HG02943 (cell line): ENCODE results near the gene CDH4.

Source experiments
- ATAC-seq: cut with Tn5 transposase; IDR thresholded peaks from one replicate; pipeline ENCODE4 v1.9.1; 2021; ENCODE audit warnings: mild to moderate bottlenecking, low read depth, moderate library complexity; ENCODE audit not compliant: unreplicated experiment

The CDH4 gene

DNA sequence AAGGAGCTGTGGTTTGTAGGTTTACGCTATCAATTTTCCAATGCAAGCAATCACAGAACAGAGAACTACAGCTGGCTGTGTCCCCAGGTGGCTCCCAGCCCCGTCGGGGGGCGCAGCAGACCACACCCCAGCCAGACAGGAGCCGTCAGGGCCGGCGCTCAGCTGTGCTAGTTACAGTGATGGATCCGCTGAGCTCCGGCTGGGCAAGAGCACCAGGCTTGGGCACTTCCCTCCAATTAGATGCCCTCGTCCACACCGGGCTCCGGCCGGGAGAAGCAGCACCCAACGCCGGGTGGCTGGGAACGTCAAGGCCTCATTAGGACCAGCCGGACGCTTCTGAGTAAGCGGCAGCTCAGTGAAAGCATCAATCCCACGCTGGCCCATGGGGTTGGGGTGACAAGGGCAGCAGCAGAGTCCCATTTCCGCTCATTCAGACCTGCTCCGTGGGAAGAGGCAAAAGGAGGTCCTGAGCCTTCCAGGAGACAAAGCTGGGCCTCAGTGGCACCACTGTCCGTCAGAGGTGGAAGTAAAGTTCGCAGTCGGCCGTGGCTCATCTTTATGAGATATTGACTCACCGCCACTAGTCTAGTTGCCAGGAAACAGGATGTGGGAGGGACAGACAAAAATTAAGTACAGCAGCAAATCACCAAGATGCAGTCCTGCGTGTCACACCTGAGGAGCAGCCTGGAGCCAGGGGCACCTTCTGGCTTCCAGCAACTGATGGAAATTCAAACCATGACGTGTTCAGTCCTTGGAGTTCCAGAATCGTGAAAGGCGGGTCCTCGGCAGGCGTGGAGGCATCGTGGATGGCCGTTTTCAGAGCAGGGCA lies 649.5 kb downstream of the CDH4 start:
- no peak for ATAC-seq

DNA sequence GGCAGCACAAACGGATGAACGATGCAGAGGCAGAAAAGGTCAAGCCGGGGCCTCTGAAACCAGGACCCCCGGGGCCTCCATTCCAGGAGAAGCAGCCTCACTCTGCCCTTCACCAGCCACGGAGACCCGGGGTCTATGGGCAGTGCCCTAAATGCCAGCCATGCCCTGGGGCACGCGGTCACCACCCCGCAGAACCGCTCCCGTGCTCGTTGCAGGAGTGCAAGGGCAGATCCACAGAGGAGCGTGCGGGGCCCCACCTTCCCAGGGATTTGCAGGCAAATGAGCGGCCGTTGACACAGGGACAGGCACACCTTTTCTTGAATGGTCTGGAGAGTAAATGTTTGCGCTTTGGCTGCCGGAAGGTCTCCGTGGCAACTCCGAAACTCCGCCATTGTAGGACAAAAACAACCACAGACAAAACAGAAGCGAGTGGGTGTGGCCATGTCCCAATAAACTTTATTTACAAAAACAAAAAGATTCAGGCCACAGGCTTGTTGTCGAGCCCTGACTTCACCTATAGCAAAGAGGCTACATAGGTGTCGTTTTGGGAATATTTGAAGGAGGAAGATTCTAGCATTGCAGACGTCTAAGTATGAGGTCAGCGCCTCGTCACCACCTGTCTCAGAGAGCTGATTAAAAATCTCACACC lies 650.3 kb downstream of the CDH4 start:
- no peak for ATAC-seq

DNA sequence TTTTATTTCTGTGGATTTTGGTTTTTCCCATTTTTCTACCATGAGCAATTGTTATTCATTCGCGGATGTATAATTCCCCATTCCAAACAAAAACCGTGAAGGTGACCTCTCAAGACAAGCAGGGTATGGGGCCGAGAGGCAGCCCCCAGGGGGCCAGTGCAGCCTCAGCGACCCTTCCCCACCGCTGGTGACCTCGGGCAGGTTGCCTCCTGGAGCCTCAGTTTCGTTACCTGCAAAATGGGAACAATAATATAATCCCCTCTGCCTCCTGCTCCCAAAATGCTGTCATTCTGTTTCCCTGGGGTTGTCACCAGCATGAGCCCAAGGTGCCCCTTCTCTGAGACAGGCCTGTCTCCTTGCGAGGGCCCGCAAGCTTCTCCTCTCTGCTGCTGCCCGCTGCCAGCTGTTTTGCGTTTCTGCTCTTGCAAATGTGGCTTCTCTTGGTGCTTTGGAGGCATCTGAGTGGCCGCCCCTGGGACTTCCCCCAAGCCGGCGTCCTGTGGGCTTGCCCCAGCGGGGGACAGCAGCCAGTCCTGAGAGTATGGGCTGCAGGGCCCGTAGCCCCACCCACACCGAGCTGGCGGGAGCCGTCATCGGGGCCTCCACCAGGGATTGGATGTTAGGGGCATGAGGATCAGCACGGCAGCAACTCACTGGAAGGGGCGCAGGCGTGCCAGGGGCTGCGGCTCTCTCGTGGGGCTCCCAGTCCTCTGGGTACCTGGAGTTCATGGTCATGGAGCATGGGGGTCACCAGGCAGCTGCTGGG lies 651.7 kb downstream of the CDH4 start:
- no peak for ATAC-seq

DNA sequence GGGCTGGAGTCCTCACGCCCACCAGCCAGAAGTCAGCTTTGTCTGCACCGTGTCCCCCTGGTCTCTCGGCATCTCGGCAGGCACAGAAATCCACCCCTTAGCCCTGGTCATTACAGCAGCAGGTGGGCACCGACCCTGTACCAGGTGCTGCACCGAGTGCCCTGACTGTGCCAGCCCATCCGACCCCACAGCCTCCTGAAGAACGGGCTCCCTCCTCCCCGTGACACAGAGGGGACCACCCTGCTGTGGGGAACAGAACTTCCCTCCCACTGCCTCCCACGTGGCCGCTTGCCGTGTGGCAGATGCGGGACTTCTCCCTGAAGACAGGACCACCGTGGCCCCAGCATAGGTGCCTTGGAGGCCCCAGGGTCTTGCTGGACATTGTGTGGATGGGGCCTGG lies 652.4 kb downstream of the CDH4 start:
- no peak for ATAC-seq

GRCh38 chr20:61905781-61906523 lies 653.9 kb downstream of the CDH4 start:
- ATAC-seq = no peak

GRCh38 chr20:61907081-61907891 lies 655.2 kb downstream of the CDH4 start:
- ATAC-seq = no peak

DNA sequence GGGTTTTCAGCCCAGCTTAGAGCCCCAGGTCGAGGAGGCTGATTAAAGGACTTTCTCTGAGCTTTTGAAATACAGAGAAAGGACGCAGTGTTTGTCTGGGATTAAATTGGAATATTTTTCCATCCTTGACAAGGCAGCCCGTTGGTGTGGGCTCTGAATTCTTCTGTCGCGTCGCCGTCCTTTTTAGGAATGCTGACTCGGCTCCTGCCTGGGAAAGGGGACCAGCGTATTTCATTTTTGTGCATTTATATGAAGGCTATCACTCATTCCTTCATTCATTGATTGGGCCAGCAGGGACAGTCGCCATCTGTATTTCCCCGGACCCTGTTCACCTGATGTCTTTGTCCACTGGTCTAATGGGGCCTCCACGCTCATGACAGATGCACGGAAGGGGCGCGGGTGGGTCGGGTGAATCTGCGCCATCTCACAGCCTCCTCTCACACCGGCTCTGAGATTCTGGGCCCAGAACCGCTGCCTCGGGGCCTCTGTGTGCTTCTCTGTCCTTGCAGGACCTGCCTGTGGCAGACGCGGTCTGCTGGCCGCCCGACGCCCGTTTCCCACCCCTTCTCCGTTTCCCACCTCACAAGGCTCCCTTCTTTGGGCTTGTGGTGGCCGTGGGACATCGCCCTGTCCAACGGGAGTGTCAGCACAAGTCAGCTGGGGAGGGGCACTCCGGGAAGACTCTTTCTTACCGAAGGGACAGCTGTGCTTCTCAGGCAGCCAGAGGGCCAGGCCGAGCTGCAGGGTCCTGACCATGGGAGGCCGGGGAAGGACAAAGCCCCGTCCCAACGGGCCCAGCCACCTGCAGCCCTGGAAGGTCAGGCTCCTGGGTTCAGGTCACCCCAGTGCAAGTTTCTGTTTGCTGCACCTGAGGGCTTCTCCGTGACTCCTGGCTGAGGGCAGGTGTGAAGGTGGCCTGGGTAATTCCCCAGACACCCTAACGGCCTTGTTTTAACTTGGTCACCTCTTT lies 656.3 kb downstream of the CDH4 start:
- no peak for ATAC-seq

GRCh38 chr20:61909028-61909427 lies 657.0 kb downstream of the CDH4 start:
- ATAC-seq = no peak

DNA sequence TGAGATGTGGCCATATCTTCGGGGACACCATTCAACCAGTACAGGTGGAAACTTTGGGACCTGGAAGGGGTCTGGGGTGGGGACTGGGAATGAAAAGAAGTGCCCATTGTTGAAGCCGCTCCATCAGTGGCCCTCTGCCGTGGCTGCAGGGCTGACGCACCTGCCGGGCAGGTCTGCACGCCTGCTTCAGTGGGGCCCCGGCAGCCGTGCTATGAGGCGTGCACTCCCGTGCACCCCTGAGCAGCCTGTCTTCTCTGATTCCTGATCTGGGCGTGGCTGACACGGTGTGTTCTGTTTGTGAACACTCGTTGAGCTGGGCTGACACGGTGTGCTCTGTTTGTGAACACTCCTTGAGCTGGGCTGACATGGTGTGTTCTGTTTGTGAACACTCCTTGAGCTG lies 657.8 kb downstream of the CDH4 start:
- ATAC-seq = no peak

- ATAC-seq = no peak
These were observed 659.8 kb downstream of the CDH4 start for GRCh38 chr20:61911824-61912223.

DNA sequence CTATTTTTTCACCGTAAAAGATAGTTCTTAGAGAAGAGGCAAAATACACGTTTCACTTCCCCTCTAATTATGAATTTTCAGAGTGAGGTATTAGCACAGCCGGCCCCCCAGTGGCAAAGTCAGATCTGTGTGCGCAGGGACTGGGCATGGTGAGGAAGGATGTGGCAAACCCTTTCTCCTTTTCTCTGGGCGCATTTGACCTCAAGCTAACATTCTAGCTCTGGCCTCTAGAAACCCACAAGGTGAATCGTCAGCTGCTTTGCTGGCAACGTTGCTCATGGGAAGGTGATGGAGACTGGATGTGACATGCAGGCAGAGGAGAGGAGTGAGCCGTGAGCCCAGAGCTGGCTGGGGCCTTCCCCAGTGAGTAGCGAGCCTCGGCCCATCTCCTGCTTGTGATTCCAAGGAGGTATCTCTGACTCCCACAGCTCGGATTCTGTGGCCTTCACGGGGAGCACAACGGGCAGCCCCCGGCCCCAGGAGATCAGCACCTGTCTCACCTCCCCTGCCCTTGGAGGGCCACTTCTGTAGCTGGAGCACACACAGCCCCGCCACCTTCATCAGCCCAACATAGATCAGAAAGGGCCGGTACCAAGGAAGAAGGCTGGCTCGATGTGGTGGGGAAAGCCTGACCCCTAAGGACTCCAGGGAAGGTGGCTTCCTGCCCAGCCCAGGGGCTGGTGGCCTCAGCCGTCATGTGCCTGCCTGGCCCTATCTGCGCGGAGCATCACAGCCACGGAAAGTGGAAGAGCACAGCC lies 660.8 kb downstream of the CDH4 start:
- ATAC-seq = peak; percentile 75

- no peak for ATAC-seq
These were observed 661.6 kb downstream of the CDH4 start for GRCh38 chr20:61913423-61914225.

- no peak for ATAC-seq
These were observed 663.0 kb downstream of the CDH4 start for GRCh38 chr20:61915101-61915500.

DNA sequence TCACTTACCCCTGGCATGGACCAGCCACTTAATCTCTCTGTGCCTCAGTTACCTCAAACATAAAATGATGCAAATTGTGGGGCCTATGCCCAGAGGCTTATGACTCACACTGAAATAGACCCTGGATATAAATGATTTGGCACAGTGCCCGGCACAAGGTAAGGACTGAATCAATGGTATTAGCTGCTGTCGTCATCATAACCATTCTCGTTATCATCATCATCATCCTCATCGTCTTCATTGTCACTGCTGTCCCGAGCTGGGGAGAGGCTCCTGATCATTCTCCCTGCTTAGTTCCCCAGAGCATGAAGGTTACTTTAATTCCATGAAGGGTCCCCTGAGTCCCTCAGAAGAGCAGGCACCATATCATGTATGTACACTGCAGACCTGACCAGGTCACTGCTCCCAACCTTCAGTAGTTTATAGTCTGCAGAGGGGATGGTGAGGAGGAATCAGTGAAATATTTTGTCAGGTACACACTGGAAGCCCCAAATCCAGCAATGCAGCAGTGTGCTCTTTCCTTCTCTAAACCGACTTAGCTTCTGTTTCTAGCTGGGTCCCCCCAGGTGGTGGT lies 664.3 kb downstream of the CDH4 start:
- no peak for ATAC-seq

DNA sequence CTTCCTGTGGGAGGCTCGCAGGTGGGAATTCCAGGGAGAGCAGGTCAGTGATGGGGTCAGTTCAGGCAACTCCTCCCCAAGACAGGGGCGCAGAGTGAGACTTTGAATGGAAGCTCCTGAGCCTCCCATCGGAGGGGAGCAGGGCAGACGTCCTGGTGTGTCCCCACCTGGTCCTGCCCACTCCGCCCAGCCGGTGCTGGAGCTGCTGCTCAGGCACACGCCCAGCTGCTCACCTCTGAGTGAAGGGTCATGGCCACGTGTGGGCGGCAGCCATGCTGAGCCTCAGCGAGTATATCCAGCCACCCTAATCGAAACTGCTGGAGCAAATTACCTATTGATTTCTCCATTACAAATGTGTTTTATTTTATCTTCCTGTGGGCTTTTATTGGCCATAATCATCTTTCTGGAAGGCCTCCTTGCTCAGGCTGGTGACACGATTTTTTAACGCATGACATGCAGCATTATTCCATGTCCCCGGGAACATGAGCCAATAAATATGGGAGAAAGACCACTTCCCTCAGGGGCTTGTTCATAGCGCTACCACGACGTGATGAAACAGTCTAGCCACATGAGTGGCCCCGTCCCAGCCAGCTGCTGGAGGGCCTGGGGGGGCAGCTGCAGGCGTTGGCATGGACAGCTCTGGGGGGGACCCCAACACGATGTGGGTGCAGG lies 665.5 kb downstream of the CDH4 start:
- ATAC-seq = no peak

- no peak for ATAC-seq
These were observed 666.5 kb downstream of the CDH4 start for GRCh38 chr20:61918548-61918947.
